Measurements from ENCODE around the gene SLC9A1.

DNA sequence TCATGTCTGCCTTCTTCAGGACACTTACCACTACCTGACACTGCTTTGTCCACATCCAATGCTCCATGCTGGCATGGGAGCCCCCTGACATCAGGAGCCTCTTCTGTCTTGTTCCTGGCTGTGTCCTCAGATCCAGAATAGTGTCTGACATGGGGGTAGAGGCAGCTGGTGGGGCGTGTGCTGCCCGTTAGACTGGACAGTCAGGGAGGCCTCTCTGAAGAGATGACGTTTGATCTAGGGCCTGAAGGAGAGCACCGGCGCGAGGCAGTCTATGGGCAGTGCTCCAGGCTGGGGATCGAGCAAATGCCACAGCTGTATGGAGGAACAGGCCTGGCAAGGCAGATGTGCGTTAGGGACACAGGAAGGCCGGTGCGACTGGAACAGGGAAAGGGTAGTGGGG lies 16.6 kb downstream of the SLC9A1 start:
- TF ChIP-seq, protein P1, sequence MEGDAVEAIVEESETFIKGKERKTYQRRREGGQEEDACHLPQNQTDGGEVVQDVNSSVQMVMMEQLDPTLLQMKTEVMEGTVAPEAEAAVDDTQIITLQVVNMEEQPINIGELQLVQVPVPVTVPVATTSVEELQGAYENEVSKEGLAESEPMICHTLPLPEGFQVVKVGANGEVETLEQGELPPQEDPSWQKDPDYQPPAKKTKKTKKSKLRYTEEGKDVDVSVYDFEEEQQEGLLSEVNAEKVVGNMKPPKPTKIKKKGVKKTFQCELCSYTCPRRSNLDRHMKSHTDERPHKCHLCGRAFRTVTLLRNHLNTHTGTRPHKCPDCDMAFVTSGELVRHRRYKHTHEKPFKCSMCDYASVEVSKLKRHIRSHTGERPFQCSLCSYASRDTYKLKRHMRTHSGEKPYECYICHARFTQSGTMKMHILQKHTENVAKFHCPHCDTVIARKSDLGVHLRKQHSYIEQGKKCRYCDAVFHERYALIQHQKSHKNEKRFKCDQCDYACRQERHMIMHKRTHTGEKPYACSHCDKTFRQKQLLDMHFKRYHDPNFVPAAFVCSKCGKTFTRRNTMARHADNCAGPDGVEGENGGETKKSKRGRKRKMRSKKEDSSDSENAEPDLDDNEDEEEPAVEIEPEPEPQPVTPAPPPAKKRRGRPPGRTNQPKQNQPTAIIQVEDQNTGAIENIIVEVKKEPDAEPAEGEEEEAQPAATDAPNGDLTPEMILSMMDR (IDR thresholded peaks at IDR 0.05): no peak
- no peak for TF ChIP-seq POLR2A (IDR thresholded peaks at IDR 0.05)
